GM21381 (cell line): ENCODE measurements around the gene ZNF106.

Experiments used
- ATAC-seq: cut with Tn5 transposase; IDR thresholded peaks from one replicate; pipeline ENCODE4 v1.9.1; 2021; ENCODE audit warnings: mild to moderate bottlenecking, moderate library complexity; ENCODE audit not compliant: unreplicated experiment

ZNF106 gene

GRCh38 chr15:42490671-42491538, at the start of gene ZNF106:
Gene ZNF106 (minus strand): TSS chr15:42491141. CDS start chr15:42472289, 18,852 bp downstream.
- peak; percentile 63 for ATAC-seq

GRCh38 chr15:42533246-42533645, 42.3 kb upstream of the ZNF106 start:
- no peak for ATAC-seq

- no peak for ATAC-seq
Measured at GRCh38 chr15:42528970-42529369, 38.0 kb upstream of the ZNF106 start.

- ATAC-seq = no peak
Measured at GRCh38 chr15:42523331-42523730, 32.4 kb upstream of the ZNF106 start.

- no peak for ATAC-seq
Measured at GRCh38 chr15:42511007-42511391, 20.1 kb upstream of the ZNF106 start.

GRCh38 chr15:42510258-42511006, 19.5 kb upstream of the ZNF106 start:
- no peak for ATAC-seq

- no peak for ATAC-seq
Measured at GRCh38 chr15:42508263-42508690, 17.3 kb upstream of the ZNF106 start.

- no peak for ATAC-seq
Measured at GRCh38 chr15:42507514-42507913, 16.6 kb upstream of the ZNF106 start.

- no peak for ATAC-seq
Measured at GRCh38 chr15:42504631-42505030, 13.7 kb upstream of the ZNF106 start.

GRCh38 chr15:42503825-42504224, 12.9 kb upstream of the ZNF106 start:
- no peak for ATAC-seq

- no peak for ATAC-seq
Measured at GRCh38 chr15:42502477-42502876, 11.5 kb upstream of the ZNF106 start.

- no peak for ATAC-seq
Measured at GRCh38 chr15:42499858-42500609, 9.1 kb upstream of the ZNF106 start.

GRCh38 chr15:42498212-42499068, 7.5 kb upstream of the ZNF106 start:
- ATAC-seq = no peak

GRCh38 chr15:42495361-42496212, 4.6 kb upstream of the ZNF106 start, which contains the start of gene SNAP23:
Gene SNAP23 (plus strand): TSS chr15:42495634. CDS start chr15:42511847, 16,213 bp downstream.
- ATAC-seq = peak; percentile 72

GRCh38 chr15:42494998-42495360, 4.0 kb upstream of the ZNF106 start:
- no peak for ATAC-seq

- ATAC-seq = no peak
Measured at GRCh38 chr15:42493679-42494078, 2.7 kb upstream of the ZNF106 start.

- no peak for ATAC-seq
Measured at GRCh38 chr15:42491539-42492225, 741 bp upstream of the ZNF106 start.

GRCh38 chr15:42490291-42490670, 660 bp downstream of the ZNF106 start:
- ATAC-seq = no peak

GRCh38 chr15:42483677-42484076, 7.3 kb downstream of the ZNF106 start:
- ATAC-seq = no peak
